SK-MEL-5 (cell line): ENCODE measurements around the gene ZNF624. TPM values are rescaled to one million over a fixed set of nuclear protein-coding genes. Genes with fewer than 3 reads are reported as not detected.

Experiments used
- DNase-seq: peaks from one replicate; pipeline ENCODE4 v3.0.0-alpha.2; 2016; ENCODE audit warnings: low read depth, low spot score
- in situ Hi-C: cut with HindIII; loops from 2 replicates; pipeline ENCODE4 v1.10.0; 2016; ENCODE audit warnings: low sequenced_read_pairs, high pct_unique_total_duplicates, low pct_unique_long_range_greater_than_20kb
- small RNA-seq, 2 experiments: library from RNA; depleted of rRNA; stranded (forward); fragments of <200 nt; gene quantifications; one replicate each; pipeline ENCODE3, GENCODE V24; 2014
- total RNA-seq: library from RNA; depleted of rRNA; stranded (reverse); fragments of >200 nt; shearing (Covaris generic); gene quantifications from 2 replicates; pipeline ENCODE4 v1.2.3, GENCODE V29; 2014; rRNA removed

ZNF624 gene
- total RNA-seq, 1 experiment from 2014 or later = 4.1 TPM

- DNase-seq = no peak
- in situ Hi-C loops = no loop called here
These were observed 30.9 kb downstream of the ZNF624 start for GRCh38 chr17:16622540-16623277.

- in situ Hi-C loops = no loop called here
- DNase-seq = no peak
These were observed 36.1 kb downstream of the ZNF624 start for GRCh38 chr17:16617481-16618060.

DNA sequence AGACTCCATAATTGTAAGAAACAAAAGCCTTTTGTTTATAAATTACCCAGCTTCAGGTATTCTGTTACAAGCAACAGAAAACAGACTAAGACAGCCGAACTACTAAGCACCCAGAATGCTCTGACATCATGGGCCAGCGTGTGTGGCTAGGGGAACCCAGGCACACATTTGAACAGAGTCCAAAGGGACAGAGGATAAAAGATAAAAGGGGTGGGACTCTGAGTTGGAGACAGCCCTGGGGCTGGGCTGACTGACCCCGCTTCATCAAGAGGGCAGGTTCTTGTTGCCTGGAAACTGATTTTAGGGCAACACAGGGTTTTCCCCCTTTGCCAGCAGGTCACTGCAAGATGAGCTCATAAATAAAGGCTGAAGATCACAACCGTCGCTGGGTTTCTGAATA, 54.1 kb downstream of the ZNF624 start:
- no peak for DNase-seq
- in situ Hi-C loops = no loop called here

GRCh38 chr17:16593356-16594102, 60.1 kb downstream of the ZNF624 start:
- no peak for DNase-seq
- in situ Hi-C loops = no loop called here

DNA sequence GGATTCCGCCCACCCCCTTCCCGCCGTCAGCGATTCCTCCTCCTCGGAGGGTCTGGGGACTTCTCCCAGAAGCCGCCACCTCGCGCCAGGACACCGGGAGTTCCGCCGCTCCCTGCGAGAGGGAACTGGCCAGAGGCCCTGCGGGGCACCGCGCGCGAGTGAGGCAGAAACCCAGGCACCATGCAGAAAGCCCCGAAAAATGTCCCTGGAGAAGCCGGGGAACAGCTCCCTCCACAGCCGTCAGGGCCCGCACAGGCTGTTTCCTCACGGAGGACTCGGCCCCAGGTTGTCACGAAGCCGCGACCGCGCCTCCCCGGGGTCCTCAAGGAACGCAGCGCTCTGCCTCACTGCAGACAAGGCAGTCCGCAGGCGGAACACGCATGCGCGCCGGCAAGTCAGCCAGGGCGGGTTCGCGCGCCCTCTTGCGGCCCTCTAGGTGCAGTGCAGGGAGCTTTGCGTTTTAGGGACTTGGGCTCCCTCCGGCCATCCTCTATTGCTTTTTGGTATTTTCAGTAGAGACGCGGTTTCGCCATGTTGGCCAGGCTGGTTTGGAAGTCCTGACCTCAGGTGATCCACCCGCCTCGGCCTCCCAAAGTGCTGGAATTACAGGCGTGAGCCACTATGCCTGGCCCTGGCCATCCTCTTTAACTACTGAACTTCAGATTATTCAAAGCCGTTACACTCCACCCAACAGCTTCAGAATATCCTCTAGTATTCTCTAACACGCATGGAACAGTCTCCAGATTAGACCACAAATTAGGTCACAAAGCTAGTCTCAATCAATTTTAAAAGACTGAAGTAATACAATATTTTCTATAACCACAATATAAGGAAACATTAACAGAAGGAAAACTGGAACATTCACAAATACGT, 64.3 kb downstream of the ZNF624 start:
- in situ Hi-C loops = no loop called here
- DNase-seq = peak; percentile 89

GRCh38 chr17:16585796-16586195, 67.9 kb downstream of the ZNF624 start:
- in situ Hi-C loops = no loop called here
- no peak for DNase-seq

DNA sequence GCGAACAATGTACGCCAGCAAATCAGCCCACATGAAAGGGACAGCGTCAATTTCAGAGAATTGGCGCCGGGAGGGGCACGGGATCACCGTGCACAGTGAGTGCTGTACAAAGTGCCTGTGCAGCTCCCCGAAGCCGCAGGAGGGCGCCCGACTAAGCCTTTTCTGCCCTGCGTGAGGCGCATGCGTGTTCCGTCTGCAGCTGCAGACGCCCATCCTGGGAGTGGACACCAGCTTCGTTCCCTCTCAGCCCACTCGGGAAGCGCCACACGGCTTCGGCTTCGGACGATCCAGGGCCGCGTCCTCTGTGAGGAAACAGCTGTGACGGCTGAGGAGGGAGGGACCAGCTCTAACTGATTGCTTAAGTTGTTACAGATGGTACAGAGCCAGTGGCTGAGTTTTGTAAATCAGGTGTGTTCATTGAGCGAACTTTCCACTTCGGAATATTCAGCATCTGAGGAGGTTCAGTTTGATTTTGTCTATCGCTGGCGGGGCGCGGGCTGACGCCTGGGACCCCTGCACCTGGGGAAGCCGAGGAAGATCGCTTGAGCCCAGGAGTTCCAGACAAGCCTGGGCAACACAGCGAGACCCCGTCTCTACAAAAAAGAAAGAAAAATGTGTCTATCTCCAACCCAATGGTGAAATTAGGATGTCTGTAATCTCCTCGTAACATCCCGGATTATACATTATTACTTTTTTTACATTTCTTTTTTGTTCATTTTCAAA, 69.2 kb downstream of the ZNF624 start:
- in situ Hi-C loops = no loop called here
- peak; percentile 82 for DNase-seq

- in situ Hi-C loops = no loop called here
- no peak for DNase-seq
These were observed 69.9 kb downstream of the ZNF624 start for GRCh38 chr17:16583781-16584180.

DNA sequence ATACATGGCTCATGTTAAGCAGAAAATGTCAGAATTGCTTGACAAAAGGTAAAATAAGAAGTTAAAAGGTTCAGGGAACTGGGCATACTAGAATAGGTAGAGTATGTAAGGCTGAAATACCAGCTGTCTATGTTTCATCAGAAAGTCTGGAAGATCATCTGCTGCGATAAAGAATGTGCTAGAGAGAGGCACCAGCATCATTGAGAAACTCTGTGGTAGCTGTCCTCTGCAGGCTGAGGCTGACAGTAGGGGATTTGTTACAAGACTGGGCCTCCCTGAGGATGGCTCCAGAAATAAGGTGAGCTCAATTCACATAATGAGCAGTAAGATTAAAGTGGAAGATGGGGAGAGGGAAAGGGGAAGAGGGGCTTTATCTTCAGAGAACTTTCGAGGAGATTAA, 80.2 kb downstream of the ZNF624 start:
- DNase-seq = no peak
- in situ Hi-C loops = no loop called here

Small RNA genes lying within 50 kb of the gene (small RNA-seq; reads per million reads assigned to genes)
- gene RNU6-405P = 0 reads per million in 2 experiments

Other genes starting within 250 kb of the ZNF624 start
- 208 and 236 TPM in 2 replicates for gene TRPV2, start 238.3 kb downstream of the ZNF624 start, total RNA-seq
- 5.1 and 5.3 TPM in 2 replicates for gene LRRC75A, start 161.7 kb downstream of the ZNF624 start, total RNA-seq
- 5.0 and 6.3 TPM in 2 replicates for gene ZNF287, start 84.6 kb downstream of the ZNF624 start, total RNA-seq
- gene CCDC144A, start 36.4 kb upstream of the ZNF624 start, total RNA-seq = 0.61 TPM in 1 of 2 replicates, not detected in the other